GM19463 (cell line): ENCODE data around the gene PIK3AP1.
"Not testable (repeated sequence)": the region's sequence is repeated elsewhere in the genome, so short reads cannot be mapped to it uniquely, and the experiment has no call there.

Experiments used
- ATAC-seq: cut with Tn5 transposase; IDR thresholded peaks from one replicate; pipeline ENCODE4 v1.9.1; 2021; ENCODE audit warnings: mild to moderate bottlenecking, moderate library complexity; ENCODE audit not compliant: unreplicated experiment

The PIK3AP1 gene

GRCh38 chr10:96586419-96587263, 133.7 kb downstream of the PIK3AP1 start, which contains the start of gene TM9SF3:
TSS of gene TM9SF3 (minus strand) at chr10:96587012. CDS start at chr10:96586835, 177 bp downstream.
- peak; percentile 66 for ATAC-seq

DNA sequence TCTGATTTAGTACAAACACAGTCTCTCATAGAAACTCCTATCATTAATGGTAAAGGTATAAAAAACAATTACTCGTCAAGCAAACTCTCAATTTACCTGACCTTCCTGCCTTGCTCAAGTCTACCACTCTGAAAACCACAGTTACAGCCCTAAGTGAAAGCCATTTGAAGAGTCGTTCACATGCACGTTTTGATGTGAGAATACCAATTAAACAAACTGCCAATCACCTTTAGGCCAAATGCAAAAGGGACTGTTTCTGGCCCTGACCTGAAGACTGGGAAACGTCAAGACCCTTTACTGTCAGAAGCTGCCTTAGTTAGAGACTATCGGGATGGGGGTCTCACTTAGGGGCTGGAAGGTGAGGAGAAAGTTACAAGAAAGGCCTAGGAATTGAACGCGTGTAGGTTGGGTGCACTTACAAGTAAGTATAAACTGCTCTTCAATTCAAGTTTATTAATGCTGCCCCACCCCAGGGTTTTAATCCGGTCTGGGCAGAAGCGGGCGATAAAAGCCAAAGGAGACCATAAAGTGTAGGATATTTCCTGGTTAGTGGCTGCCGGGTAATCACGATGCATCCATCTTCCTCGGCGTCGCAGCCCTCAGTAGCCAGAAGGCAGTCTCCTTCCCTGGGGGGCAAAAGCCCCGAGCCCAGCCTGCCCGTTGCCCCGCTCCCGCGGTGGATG, 134.4 kb downstream of the PIK3AP1 start:
- ATAC-seq: peak; percentile 8

- ATAC-seq: no peak
Observed at GRCh38 chr10:96584474-96584873, 135.8 kb downstream of the PIK3AP1 start.

DNA sequence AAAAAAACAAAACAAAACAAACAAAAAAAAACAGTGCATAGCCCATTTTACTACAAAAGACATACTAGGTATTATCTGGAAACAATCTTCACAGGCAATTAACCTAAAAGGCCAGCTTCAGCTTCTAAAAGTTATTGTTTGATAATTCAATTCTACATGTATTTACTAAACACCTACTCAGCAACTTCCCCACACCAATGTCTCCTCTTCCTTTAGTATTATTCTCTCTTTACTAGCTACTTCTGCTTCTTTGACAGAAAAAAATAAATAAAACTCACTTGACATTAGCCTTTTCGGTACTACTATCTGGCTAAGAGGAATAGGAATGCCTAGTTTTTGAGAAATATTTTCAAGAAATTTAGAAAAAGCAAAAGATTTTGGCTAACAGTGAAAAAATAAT, 136.3 kb downstream of the PIK3AP1 start:
- no peak for ATAC-seq

DNA sequence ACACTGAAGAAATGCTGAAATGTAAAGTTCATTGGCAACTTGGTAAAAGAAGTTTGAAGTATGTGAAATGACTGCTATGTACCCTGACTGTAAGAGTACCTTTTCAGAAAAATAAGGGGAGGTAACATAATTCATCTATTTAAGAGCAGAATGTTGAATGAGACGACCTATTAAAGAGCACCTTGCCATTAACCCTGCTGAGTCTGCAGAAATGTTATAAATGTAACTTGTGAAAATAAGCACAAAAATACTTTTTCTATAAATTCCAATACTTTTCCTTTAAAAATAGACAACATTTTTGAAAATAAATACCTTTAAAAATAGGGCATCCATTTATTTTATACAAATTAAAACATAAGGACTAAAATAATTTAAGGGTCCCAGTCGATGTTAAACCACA, 141.2 kb downstream of the PIK3AP1 start:
- ATAC-seq: no peak

GRCh38 chr10:96578633-96579032, 141.7 kb downstream of the PIK3AP1 start:
- no peak for ATAC-seq

- ATAC-seq: no peak
Observed at GRCh38 chr10:96578022-96578421, 142.3 kb downstream of the PIK3AP1 start.

DNA sequence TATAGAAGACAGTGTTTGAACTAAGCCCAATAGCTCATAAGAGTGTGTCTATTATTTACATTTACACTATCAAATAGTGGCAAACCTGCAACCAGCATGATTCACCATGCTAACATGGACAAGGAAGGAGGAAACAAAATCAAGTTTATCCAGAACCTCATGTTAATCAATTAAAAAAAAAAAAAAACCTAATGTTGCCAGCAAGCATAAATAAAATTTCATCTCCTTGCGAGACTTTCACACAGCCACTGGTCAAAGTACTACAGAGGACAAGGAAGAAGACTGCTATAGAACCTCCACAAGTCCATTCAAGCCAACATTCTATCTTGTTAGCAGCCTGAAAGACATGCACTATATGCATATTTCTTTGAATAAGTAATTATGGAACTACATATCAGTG, 143.2 kb downstream of the PIK3AP1 start:
- ATAC-seq: no peak

DNA sequence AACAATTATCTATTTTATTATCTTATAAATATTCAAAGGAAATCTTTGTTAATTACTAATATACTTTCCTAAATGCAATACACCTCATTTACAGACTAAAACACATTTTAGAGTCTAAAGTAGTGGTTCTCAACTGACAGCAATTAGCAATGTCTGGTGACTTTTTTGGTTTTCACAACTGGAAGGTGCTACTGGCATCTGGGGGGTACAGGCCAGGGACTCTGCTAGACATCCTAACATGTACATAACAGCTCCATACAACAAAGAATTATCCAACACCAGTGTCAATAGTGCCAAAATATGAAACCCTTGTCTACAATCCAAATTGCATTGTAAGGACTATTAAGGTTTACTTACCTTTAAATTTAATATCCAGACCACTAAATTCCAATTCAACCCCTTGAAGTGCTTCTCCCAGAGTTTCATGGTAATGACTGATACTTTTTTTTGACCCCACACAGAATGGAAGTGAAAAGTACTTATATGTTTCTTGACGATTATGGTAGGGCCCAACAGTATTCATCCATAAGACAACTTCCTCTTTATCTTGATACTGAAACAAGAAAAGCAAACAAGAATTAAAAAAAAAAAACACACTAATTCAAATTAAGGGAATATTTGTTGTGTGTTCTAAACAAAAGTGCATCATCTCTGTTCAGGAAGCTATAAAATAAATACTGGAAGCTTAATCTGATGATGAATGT, 143.9 kb downstream of the PIK3AP1 start:
- no peak for ATAC-seq

DNA sequence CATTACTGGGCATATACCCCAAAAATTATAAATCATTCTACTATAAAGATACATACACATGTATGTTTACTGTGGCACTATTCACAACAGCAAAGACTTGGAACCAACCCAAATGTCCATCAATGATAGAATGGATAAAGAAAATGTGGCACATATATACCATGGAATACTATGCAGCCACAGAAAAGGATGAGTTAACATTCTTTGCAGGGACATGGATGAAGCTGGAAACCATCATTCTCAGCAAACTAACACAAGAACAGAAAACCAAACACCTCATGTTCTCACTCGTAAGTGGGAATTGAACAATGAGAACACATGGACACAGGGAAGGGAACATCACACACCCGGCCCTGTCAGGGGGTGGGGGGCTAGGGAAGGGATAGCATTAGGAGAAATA, 145.8 kb downstream of the PIK3AP1 start:
- ATAC-seq: not testable (repeated sequence)

GRCh38 chr10:96573036-96573435, 147.3 kb downstream of the PIK3AP1 start:
- no peak for ATAC-seq

- no peak for ATAC-seq
Observed at GRCh38 chr10:96570983-96571964, 149.0 kb downstream of the PIK3AP1 start.

DNA sequence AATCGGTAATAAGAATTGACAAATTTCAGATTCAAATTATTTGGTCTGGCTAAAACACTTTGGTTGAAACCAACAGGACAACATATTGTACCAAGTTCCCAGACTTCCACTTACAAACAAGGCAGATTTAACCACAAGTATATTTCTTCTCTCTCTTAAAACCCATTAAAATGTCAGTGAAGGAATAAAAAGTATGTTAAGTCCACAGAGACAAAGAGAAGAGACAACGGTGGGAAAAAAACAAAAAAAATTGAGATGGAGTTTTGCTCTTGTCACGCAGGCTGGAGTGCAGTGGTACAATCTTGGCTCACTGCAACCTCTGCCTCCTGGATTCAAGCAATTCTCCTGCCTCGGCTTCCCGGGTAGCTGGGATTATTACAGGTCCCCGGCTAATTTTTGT, 149.8 kb downstream of the PIK3AP1 start:
- ATAC-seq: no peak

GRCh38 chr10:96568402-96568801, 151.9 kb downstream of the PIK3AP1 start:
- no peak for ATAC-seq

DNA sequence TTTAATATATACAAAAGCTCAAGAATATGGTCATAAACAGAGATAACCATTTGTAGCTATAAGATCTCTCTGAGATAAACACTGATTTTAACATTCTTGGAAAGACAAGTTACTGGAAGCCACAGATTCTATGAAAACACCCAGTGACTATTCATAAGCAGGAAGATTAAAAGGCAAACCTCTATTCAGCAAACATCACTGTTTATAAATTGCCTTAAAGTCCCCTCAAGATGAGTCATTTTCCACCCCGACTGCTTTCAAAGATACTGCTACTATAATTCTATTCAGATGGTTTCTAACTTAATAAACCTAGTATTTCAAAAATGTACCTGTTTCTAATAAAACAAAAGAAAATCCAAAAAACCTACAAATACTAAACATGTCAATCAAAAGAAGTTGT, 154.5 kb downstream of the PIK3AP1 start:
- no peak for ATAC-seq

DNA sequence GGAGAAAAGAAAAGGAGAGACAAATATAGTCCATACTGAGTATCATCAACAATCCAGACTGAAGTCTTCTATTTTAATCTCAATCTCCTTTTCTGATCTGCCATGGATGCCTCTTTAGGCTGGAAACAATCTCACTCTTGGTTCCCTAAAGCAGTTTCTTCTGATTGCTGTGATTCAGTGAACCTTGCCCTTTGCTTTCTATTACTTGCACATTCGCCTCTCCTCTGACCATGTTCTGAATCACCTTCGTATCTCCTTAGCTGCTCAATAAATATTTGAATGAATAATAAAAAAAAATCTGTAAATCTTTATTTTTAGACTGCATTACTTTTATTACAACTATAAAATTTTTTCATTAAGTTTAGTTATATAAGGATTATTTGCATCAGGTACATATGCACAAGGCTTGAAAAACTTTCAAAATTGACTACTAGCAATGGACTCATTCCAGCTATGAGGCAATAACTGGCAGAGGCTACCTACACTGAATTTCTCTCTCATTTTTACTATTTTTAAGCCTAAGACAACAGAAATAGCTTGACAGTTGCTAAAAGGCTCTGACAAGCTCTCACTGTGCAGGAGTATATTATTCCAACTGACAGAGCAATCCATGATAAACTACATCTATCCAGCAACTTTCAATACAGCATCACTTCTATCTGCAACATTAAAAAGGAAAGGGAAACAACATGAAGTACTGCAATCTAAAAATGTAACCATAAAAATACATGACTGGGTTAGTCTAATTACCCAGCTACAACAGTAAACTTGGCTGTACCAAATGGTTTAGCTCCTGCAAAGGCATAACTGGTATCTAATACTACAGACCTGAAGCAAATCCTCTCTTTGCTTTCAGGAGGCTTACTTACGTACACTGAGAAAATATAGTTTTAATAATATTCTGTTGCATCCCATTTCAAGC, 159.1 kb downstream of the PIK3AP1 start:
- no peak for ATAC-seq

DNA sequence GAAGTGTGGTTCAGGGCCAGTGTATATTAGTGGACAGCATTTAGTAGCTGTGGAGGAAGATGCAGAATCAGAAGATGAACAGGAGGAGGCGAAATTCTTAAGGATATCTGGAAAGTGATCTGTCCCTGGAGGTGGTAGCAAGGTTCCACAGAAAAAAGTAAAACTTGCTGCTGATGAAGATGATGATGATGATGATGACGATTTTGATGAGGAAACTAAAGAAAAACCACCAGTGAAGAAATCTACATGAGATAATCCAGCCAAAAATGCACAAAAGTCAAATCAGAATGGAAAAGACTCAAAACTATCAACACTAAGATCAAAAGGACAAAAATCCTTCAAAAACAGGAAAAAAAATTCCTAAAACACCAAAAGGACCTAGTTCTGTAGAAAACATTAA, 159.8 kb downstream of the PIK3AP1 start:
- ATAC-seq: no peak

GRCh38 chr10:96556003-96556402, 164.3 kb downstream of the PIK3AP1 start:
- no peak for ATAC-seq

- no peak for ATAC-seq
Observed at GRCh38 chr10:96555330-96555729, 165.0 kb downstream of the PIK3AP1 start.
